K562 (cell line): Measurements from ENCODE around the gene TSPAN1. TPM values are rescaled to one million over a fixed set of nuclear protein-coding genes. Genes with fewer than 3 reads are reported as not detected.
A peak's percentile ranks its signal among the peaks of the same experiment; 100 is the strongest.

Experiments used
- FOXK1 ChIP-seq: sonication (generic); formaldehyde crosslinking; IDR thresholded peaks from 2 replicates; pipeline ENCODE4 v1.8.0; 2022; ENCODE audit warnings: missing genetic modification reagents, mild to moderate bottlenecking, borderline replicate concordance
- MYC ChIP-seq, 2 experiments: fragments of 250-450 bp in 1 of 2; sonication (Bioruptor Pico) in 1 of 2; IDR thresholded peaks; 2 replicates each; pipeline versions ENCODE4 v1.5.1 to v1.6.1; 2012 to 2021; ENCODE audit warnings: low read depth in 2 of 2, borderline replicate concordance in 1 of 2, improper control_type of control experiment in 1 of 2, low read length in 1 of 2, mild to moderate bottlenecking in 1 of 2, moderate library complexity in 1 of 2
- NFYB ChIP-seq: IDR thresholded peaks from 2 replicates; pipeline ENCODE4 v1.6.1; 2011; ENCODE audit warnings: mild to moderate bottlenecking, moderate library complexity; ENCODE audit not compliant: insufficient read length; ENCODE audit errors: extremely low read depth
- PRDM10 ChIP-seq: fragments of 450-650 bp; IDR thresholded peaks from 2 replicates; pipeline ENCODE4 v1.6.1; 2018; ENCODE audit not compliant: partially characterized antibody
- SMARCE1 ChIP-seq: fragments of 450-650 bp; IDR thresholded peaks from 2 replicates; pipeline ENCODE4 v1.7.1; 2016; ENCODE audit warnings: mild to moderate bottlenecking
- ZNF395 ChIP-seq: fragments of 200-800 bp; sonication (Bioruptor generic); IDR thresholded peaks from 2 replicates; pipeline ENCODE4 v1.6.1; 2017; ENCODE audit warnings: missing genetic modification characterization, missing compliant biosample characterization
- ZNF75A ChIP-seq: fragments of 450-650 bp; formaldehyde crosslinking; IDR thresholded peaks from 2 replicates; pipeline ENCODE4 v1.4.0; 2020; ENCODE audit warnings: mild to moderate bottlenecking
- polyA plus RNA-seq, 8 experiments: library from polyadenylated mRNA; depleted of rRNA in 4 of 8; stranded (reverse) in 5 of 8; unstranded in 3 of 8; fragments of >200 nt; fragmentation: Nextera tagmentation in 2 of 8; fragmentation: Illumina TruSeq in 1 of 8; extraction: Ambion mirVana in 2 of 8; extraction: Trizol in 1 of 8; gene quantifications; 2 replicates each; pipeline versions ENCODE4 v1.2.1 to v1.2.3, GENCODE V29; 2011 to 2014; ENCODE audit warnings: inconsistent platforms in 1 of 8, missing spikeins in 1 of 8
- total RNA-seq, 7 experiments: library from RNA; depleted of rRNA in 6 of 7; stranded (reverse); fragments of >200 nt in 6 of 7; fragmentation: Illumina TruSeq in 2 of 7; extraction: Trizol in 2 of 7; gene quantifications; 2 replicates each; pipeline versions ENCODE4 v1.2.1 to v1.2.3, GENCODE V29; 2011 to 2021; ENCODE audit warnings: low replicate concordance in 1 of 7
- TF ChIP-seq, protein P1 (sequence below): fragments of 250-450 bp; sonication (Bioruptor Pico); IDR thresholded peaks from 2 replicates; pipeline ENCODE4 v1.4.0; 2020; ENCODE audit warnings: mild to moderate bottlenecking
- TF ChIP-seq, protein P2 (sequence below): fragments of 450-650 bp; IDR thresholded peaks from 2 replicates; pipeline ENCODE4 v1.6.1; 2016; ENCODE audit warnings: mild to moderate bottlenecking, moderate library complexity

The TSPAN1 gene
- total and polyA plus RNA-seq, 9 of the 15 experiments (the other 6 are each of a cell fraction or from before 2014, with no cell fraction given), result 0.58 TPM; not detected in 8

- TF ChIP-seq PRDM10, result no peak
- no peak for TF ChIP-seq ZNF395
- TF ChIP-seq, protein P1, sequence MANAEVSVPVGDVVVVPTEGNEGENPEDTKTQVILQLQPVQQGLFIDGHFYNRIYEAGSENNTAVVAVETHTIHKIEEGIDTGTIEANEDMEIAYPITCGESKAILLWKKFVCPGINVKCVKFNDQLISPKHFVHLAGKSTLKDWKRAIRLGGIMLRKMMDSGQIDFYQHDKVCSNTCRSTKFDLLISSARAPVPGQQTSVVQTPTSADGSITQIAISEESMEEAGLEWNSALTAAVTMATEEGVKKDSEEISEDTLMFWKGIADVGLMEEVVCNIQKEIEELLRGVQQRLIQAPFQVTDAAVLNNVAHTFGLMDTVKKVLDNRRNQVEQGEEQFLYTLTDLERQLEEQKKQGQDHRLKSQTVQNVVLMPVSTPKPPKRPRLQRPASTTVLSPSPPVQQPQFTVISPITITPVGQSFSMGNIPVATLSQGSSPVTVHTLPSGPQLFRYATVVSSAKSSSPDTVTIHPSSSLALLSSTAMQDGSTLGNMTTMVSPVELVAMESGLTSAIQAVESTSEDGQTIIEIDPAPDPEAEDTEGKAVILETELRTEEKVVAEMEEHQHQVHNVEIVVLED (CRISPR knock-in tag), result no peak
- no peak for TF ChIP-seq MYC (IDR thresholded peaks at IDR 0.05; ENCODE audit: low read depth, low read length)
- TF ChIP-seq MYC (CRISPR knock-in tag; IDR thresholded peaks at IDR 0.05; ENCODE audit: borderline replicate concordance, low read depth), result no peak
- peak; percentile 30 for TF ChIP-seq NFYB
- no peak for TF ChIP-seq SMARCE1
- no peak for TF ChIP-seq FOXK1 (CRISPR knock-in tag)
- TF ChIP-seq, protein P2, sequence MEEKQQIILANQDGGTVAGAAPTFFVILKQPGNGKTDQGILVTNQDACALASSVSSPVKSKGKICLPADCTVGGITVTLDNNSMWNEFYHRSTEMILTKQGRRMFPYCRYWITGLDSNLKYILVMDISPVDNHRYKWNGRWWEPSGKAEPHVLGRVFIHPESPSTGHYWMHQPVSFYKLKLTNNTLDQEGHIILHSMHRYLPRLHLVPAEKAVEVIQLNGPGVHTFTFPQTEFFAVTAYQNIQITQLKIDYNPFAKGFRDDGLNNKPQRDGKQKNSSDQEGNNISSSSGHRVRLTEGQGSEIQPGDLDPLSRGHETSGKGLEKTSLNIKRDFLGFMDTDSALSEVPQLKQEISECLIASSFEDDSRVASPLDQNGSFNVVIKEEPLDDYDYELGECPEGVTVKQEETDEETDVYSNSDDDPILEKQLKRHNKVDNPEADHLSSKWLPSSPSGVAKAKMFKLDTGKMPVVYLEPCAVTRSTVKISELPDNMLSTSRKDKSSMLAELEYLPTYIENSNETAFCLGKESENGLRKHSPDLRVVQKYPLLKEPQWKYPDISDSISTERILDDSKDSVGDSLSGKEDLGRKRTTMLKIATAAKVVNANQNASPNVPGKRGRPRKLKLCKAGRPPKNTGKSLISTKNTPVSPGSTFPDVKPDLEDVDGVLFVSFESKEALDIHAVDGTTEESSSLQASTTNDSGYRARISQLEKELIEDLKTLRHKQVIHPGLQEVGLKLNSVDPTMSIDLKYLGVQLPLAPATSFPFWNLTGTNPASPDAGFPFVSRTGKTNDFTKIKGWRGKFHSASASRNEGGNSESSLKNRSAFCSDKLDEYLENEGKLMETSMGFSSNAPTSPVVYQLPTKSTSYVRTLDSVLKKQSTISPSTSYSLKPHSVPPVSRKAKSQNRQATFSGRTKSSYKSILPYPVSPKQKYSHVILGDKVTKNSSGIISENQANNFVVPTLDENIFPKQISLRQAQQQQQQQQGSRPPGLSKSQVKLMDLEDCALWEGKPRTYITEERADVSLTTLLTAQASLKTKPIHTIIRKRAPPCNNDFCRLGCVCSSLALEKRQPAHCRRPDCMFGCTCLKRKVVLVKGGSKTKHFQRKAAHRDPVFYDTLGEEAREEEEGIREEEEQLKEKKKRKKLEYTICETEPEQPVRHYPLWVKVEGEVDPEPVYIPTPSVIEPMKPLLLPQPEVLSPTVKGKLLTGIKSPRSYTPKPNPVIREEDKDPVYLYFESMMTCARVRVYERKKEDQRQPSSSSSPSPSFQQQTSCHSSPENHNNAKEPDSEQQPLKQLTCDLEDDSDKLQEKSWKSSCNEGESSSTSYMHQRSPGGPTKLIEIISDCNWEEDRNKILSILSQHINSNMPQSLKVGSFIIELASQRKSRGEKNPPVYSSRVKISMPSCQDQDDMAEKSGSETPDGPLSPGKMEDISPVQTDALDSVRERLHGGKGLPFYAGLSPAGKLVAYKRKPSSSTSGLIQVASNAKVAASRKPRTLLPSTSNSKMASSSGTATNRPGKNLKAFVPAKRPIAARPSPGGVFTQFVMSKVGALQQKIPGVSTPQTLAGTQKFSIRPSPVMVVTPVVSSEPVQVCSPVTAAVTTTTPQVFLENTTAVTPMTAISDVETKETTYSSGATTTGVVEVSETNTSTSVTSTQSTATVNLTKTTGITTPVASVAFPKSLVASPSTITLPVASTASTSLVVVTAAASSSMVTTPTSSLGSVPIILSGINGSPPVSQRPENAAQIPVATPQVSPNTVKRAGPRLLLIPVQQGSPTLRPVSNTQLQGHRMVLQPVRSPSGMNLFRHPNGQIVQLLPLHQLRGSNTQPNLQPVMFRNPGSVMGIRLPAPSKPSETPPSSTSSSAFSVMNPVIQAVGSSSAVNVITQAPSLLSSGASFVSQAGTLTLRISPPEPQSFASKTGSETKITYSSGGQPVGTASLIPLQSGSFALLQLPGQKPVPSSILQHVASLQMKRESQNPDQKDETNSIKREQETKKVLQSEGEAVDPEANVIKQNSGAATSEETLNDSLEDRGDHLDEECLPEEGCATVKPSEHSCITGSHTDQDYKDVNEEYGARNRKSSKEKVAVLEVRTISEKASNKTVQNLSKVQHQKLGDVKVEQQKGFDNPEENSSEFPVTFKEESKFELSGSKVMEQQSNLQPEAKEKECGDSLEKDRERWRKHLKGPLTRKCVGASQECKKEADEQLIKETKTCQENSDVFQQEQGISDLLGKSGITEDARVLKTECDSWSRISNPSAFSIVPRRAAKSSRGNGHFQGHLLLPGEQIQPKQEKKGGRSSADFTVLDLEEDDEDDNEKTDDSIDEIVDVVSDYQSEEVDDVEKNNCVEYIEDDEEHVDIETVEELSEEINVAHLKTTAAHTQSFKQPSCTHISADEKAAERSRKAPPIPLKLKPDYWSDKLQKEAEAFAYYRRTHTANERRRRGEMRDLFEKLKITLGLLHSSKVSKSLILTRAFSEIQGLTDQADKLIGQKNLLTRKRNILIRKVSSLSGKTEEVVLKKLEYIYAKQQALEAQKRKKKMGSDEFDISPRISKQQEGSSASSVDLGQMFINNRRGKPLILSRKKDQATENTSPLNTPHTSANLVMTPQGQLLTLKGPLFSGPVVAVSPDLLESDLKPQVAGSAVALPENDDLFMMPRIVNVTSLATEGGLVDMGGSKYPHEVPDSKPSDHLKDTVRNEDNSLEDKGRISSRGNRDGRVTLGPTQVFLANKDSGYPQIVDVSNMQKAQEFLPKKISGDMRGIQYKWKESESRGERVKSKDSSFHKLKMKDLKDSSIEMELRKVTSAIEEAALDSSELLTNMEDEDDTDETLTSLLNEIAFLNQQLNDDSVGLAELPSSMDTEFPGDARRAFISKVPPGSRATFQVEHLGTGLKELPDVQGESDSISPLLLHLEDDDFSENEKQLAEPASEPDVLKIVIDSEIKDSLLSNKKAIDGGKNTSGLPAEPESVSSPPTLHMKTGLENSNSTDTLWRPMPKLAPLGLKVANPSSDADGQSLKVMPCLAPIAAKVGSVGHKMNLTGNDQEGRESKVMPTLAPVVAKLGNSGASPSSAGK, result peak; percentile 51; the same call in 1 of the 2 replicates
- TF ChIP-seq ZNF75A (CRISPR knock-in tag), result no peak
Measured at GRCh38 chr1:46148318-46148717, 26.6 kb upstream of the TSPAN1 start (continued).
